ENCODE results near the gene AXDND1.
"Not testable (repeated sequence)": the region's sequence is repeated elsewhere in the genome, so short reads cannot be mapped to it uniquely, and the experiment has no call there.

Gene AXDND1

DNA sequence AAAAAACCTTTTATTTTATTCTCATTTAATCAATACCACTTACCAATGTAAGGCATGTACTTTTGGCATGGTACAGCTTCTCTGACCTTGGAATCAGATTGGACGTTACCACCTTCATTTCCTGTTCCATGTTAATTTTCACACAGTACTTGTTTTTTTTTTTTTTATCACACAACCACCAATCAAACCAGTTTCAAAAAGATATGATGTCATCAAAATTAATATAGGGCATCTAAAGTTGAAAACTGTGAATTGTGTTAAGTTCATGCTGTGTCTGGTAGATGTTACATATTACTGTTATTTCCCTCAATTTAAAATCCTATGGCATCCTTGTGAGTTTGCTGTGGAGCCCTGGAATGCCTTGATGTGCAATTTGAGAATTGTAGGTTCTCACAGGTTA, 124.8 kb downstream of the AXDND1 start:
- no peak for DNase-seq

DNA sequence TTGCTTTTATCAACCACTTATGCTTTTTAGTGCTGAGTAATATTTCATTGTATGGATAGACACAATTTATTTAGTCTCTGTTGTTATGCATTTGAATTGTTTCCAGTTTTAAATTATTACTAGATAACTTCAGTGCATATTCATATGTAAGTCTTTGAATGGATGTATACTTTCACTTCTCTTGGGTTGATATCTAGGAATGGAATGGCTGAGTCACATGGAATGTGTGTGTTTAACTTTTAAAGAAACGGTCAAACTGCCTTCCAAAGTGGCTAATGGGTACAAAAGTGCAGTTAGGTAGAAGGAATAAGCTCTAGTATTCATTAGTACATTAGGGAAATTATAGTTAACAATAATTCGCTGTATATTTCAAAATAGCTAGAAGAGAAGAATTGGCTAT, 127.6 kb downstream of the AXDND1 start:
- DNase-seq: no peak

DNA sequence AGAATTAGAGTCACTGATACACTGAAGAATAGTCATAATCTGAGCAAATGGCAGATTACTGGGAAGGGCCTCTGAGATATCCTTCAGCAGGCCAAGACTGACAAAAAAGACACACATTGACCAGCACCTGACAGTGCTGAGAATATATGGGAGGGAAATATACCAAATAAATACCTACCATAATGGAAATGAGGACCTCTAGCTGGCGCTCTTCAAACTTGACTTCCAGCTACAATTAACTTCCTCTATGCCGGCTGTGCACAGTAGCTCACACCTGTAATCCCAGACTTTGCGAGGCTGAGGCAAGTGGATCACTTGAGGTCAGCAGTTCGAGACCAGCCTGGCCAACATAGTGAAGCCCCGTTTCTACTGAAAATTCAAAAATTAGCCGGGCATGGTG, 140.4 kb downstream of the AXDND1 start:
- DNase-seq: no peak

DNA sequence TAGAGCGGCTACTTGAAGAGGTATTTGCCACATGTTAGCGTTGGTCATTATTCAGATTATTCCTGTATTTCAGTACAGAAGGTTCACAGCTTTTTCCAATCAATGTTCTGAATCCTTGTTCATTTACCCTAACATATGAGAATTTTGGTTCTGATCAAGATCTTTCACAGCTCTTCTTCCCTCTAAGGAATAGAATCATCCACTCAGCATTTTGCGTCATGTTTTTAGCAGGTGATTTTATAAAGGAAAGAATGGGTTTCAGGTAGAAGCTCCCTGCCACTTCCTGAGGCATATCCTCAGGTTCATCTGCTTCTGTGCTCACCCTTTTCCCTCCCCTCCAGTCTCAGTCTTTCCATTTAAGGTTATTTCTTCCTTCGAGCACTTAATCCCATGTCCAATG, 143.6 kb downstream of the AXDND1 start:
- no peak for DNase-seq

DNA sequence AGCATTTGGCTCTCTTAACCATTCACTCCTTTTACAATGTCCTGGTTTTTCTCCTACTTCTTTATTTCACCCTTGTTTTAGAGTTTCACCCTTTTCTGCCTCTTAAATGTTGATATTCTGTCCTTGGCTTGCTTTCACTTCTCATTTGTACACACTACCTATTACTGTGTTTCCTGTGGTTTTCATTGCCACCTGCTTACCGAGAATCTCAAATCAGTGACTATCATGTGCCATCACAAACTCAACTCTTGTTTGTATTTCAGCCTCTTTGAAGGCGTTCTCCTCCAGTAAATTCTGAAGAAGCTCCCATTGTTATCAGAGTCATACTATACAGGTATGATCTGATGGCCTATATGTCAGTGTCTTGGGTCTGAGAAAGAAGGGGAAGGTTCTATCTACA, 144.3 kb downstream of the AXDND1 start:
- no peak for DNase-seq

DNA sequence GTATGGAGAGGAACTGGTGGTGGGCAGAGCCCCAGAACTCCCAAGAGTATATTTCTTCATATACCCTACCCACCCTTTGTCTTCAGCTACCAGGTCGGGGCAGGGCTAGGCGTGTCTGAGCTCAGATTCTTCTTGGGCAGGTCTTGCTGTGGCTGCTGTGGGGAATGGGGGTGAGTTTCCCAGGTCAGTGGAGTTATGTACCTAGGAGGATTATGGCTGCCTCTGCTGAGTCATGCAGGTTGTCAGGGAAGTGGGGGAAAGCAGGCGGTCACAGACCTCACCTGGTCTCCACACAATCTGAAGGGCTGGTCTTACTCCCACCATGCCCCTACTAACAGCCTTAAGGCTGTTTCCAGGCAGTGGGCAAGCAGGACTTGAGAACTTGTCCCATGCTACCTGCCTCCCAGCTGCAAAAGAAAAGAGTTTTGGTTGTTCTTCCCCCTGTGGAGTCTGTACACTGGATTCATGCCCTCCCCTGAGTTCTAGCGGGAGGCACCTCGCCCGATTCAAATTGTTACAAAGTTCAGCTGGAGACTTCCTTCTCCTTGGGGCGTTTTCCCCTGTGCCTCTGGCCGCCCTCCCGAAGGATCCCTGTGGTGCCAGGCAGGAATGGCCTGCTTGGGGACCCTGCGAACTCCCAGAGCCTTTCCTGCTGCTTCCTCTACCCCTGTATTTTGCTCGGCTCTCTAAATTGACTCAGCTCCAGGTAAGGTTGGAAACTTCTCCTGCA, 151.4 kb downstream of the AXDND1 start:
- no peak for DNase-seq

DNA sequence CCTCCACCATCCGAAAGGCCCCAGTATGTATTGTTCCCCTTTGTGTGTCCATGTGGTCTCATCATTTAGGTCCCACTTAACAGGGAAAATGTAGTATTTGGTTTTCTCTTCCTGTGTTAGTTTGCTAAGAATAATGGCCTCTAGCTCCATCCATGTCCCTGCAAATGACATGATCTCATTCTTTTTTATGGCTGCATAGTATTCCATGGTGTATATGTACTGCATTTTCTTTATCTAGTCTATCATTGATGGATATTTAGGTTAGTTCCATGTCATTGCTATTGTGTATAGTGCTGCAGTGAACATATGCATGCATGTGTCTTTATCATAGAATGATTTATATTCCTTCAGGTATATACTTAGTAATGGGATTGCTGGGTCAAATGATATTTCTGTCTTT, 152.8 kb downstream of the AXDND1 start:
- not testable (repeated sequence) for DNase-seq

DNA sequence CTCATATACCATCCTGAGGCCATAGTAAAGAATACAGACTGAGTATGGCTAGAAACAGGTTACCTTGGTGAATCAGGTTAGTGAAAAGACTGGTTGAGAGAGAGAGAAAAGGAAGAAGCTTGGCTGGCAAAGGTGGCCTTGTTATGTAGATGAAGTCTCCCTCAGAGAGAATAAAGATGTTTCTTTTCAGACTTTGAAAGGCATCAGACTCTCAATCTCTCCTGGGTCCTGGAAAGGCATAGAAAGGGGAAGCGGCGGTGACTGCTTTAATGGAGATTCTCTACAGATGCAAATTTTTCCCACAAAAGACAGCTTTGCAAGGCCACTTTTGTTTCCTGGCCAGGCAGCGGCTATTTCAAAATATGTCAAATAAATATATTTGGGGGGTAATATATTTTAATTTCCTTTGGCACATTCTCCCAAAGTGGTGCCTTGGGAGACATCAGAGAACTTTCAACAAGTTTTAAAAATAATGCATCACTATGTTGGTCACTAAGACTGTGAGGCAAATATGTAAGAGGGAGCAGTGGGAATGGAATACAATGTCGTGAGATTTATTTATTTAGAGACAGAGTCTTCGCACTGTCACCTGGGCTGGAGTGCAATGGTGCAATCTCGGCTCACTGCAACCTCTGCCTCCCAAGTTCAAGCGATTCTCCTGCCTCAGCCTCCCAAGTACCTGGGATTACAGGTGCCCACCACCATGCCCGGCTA, 163.9 kb downstream of the AXDND1 start:
- DNase-seq: no peak

DNA sequence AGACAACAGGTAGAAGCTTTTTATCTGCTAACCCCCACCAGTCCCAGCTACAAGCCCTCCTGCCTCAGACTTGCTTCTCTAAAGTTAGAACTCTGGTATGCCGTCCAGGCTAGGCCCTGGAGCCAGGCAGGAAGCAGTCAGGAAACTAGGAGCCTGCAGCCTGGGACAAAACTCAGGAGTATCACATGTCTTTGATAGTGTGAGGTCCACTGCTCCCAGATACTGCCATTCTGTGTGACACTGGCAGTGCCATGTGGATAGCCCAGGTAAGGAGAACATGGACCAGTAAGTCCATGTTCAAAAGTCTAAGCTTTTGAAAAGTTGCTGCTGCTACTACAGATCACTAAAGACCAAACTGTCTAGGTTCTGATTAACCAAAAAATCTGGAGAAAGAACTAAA, 164.6 kb downstream of the AXDND1 start:
- DNase-seq: no peak

DNA sequence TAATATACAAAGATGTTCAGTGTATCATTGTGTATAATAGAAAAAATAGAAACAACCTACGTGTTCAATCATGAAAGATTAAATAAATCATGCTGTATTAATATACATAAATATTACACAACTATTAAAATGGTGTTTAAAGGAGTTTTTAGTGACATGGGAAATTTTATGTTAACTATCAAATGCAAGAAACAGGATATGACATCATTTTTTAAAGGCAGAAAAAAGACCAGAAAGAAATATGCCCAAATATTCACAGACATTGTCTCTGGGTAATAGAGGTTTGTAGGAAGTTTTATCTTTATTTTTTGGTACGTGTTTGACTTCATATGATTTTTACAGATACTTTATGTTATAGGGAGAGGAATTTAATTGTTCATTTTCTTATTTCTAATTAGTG, 176.0 kb downstream of the AXDND1 start:
- DNase-seq: no peak

DNA sequence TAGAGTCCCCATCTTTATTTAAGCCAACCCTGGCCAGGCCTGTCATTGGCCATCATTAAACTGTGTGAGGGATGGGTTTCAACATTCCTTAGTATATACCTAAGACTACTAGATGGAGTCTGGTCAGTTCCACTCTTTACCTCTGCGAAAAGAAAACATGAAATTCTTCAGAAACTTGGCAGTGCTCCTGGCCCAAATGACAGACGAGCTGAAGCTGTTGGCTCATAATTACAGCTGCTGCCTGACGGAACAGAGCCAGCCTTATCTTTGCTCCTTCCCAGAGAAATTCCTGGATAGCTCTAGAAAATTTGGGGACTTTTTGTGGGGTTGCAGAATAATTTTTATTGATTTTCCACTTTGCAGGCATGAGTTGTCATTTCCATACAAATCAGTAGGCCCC, 179.6 kb downstream of the AXDND1 start:
- no peak for DNase-seq

DNA sequence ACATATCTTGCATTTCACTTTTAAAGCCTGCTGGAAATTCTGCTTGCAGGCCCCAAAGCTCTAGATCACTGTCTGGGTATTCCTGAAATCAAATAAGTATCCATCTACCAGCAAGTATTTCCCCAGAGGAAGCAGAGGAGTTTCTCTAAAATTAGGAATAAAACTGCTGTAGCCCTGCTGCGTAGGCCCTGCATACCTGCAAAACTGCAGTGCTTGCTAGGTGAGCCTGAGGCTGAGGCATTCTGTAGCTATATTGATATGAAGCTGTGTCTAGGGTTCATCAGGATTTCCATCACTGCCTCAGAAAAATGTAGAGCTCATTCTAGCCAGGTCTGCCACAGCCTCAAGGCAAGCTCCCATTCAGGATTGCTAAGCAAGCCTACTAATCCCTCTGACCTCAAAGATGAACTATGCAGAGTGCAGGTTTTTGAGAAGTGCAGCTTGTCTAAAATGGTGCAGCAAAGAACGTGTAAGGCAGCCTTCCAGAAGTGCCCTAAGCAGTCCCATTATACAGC, 181.3 kb downstream of the AXDND1 start:
- DNase-seq: no peak

DNA sequence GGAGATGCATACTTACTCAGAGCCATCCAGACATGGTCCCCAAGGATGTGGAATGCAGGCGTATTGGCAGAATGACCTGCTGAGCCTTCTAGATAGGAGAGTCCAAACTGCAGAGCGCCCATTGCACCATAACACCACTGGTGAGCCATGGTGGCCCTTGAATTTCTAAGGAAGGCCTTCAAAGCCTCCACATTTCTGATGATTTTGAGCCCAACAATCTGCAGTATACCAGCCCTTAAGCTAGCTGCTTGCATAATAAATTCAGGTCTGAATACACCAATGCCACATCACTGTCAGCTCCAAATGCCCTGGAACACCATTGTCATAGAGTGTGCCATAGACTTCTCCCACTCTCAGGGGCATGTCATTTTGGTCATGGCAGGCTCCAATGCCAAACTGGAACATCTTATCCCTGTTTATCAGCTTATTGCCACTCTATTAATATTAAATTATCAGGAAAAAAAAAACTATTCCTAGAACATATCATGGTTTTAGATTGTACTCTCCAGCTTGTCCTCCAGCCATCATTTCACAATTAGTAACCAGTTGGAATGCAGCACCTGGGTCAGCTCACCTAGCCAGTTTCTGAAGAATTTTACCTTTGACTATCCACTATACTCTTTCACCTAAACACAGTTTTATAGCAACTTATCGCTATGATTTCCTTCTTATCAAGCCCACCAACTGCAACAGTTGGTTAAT, 183.0 kb downstream of the AXDND1 start:
- no peak for DNase-seq

DNA sequence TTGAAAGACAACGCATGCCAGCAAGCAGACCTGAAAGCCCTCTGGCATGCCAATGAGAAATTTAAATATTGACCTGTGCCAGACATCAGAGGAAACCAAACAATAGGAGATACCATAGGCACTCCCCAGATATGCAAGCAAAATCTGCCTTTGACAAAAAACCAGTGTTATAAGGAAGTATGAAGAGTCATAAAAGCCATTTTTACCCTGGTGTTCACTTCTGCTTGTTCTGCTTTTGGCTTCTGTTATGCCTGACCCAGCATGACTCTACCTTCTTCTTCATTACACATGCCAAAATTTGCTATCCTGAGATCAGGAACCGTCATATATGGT, 183.6 kb downstream of the AXDND1 start:
- no peak for DNase-seq

DNA sequence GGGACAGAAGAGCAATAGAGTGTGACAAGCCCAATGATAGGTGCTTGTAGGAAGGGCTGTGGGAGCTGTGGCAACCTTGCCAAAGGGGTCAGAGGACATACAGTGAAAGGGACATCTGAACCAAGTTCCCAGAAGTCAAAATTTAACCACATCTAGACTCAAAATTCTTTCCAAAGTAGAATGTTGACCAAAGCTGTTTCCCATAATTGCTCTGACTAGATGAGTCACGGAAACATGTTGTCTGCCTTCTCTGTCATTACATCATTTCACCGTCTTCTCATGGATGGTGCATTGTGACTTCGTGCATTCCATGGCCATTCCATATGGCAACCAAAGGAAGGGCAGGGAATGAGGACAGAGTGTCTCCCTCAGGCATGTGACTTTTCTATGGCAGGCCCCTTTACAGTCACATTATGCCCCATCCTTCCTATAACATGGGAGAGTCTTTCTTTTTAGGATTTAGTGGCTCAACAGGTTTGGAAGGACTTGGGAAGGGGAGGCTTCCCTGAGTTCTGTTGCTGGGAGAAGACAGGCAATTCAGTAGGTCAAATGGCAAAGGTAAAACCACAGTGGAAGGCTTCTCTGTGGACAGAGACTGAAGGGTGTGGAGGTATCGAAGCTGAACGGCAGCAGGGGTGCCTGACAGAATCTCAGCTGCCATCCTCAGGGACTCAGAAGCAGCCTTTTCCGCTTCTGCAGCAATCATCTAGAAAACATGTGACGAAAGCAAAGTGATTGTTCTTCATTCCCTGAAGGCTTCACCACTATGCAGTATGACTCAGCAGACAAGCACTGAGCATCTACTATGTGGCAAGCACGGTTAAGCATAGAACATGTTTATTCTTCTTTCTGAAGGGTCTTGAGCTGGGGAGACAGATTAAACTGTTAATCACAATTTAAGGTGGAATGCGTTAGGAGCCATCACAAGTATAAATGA, 185.2 kb downstream of the AXDND1 start:
- no peak for DNase-seq

DNA sequence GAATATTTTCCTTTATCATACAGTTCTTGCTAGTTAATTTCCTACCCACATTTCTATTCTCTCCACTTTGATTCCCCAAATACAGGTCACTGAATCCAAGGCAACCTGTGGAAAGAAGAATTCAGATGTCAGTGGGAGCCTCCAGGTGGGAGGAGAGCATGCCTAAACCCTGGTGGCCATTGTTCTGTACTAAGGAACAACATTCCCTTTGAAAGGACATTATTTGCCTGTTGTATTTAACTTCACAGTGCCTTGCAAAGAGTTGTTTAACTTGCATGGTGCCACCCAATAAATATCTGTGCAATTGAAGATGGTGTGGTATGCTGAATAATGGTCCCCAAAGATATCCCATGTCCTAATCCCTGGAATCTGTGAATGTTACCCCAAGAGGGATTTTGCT, 188.7 kb downstream of the AXDND1 start:
- DNase-seq: no peak

DNA sequence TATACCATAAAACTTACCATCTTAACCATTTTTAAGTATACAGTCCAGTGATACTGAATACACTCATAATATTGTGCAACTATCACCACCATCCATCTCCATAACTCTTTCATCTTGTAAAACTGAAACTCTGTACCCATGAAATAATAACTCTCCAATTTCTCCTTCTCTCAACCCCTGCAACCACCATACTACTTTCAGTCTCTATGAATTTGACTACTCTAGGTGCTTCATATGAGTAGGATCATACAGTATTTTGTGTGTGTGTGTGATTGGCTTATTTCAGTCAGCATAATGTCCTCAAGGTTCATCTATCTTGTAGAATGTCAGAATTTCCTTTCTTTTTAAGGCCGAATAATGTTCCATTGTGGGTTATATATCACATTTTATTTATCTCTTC, 192.3 kb downstream of the AXDND1 start:
- no peak for DNase-seq

DNA sequence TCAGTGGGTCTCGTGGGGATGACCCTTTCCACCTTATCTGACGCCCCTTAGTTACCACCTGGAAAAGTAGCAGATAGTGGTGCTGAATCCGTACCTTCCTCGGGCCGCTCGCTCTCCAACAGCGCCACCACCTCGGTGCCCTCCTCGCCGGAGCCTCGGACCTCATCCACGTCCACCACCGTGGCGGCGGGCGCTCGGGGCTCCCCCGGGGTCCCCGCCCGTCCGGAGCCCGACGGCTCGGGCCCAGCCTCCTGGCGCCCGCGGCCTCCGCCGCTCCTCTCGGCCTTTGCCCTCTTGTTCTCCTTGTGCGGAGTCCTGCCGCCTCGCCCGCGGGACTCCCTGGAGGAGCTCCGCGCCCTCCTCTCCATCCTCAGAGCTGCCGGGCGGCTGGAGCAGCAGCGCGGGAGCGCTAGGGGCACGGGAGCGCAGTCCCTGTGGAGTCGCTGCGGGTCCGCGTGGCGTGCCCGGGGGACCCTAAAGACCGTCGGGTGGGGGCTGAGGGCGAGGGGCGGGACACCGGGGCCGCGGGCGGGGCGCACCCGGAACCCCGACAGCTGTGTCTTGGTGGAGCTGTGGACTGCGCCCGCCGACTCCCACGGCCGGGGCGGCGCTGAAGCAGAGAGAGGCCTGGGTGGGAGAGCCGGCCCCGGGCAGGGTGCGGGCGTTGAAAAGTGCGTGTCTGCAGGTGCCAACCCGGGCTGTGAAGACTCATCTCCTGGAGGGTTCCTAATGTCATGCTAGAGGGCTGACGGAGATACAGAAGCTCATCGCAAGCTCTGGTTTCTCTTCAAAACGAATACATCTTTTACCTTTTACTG, 209.9 kb downstream of the AXDND1 start, which contains the start of gene NPHS2:
Gene NPHS2 (minus strand): TSS at position 452 of the 818 bp plus-strand sequence. CDS start 84 bp downstream, at position 368.
- DNase-seq: no peak

DNA sequence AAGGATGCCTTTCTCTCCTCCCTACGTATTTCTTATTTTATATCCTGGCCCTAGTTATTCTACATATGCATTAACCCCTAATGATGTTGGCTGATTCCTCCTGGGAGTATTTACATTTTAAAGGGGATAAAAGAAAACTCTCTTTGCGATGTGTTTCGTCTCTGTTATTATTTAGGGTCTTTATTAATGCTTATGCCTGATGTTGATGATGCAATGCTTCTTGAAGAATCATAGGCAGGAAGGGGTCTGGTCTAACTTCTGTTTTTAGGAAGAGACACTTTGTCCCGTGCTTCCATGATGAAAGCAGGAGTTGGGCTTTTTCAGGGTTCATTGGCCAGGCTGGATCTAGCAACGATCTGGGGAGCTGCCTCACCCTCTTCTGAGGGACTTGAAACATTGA, 210.7 kb downstream of the AXDND1 start:
- no peak for DNase-seq

DNA sequence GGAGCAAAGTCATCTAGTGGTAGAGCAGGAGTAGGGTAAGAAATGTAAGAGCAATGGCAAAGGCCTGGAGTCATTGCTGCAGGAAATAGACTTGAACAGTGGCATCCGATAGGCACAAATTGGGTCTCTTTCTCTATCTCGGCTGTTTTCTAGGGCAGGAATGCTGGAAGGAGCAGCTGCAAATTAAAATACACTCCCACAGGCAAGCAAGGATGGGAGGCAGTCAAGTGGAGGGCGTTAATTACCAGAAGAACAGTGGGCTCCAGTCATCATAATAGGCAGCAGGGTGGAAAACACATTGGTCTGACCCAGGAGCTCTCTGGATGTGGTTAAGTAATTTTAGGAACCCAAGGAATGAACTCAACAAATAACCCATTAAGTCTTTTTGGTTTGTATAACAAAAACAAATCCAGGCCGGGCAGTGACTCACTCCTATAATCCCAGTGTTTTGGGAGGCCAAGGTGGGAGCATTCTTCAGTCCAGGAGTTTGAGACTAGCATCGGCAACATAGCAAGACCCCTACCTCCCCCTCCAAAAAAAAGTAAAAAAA, 218.1 kb downstream of the AXDND1 start:
- DNase-seq: no peak

DNA sequence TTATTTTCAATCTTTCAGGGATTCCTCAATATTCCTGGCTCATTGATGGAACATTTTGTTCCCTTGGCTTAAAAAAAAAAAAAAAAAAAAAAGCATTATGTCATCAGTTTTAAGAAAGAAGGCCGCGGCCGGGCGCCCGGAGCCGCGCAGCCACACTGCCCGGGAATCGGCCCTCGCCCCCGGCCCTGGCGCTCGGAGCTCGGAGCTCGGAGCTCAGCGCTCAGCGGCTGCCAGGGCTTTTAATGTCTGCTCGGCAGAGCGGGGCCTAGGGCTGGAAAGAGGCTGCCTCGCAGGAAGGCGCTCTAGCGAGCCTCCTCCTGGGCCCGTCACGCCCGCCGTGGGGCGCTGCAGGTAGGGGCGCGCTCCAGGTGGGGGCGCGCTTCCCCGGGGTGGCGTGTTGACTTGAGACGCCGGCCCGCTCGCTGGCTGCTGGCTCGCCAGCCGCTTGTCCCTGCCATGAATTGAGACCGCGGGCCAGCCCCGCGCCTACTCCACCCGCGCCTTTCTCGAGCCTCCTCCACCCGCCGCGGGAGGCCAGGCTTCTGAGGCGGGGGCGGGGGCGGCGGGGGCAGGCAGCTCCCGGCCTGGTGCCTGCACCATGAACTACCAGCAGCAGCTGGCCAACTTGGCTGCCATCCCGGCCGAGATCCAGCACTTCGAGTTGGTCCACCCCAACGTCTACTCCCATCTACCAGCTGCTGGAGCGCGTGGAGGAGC, 220.5 kb downstream of the AXDND1 start:
- peak; percentile 82 for DNase-seq

Data from NCI-H1105 (cell line).